Measurements from ENCODE around the gene HACD4. TPM values are rescaled to one million over a fixed set of nuclear protein-coding genes. Genes with fewer than 3 reads are reported as not detected.

Gene HACD4
- polyA plus RNA-seq, 2 of the 4 experiments (the other 2 are of a cell fraction), result 1.5 to 4.4 TPM

DNA sequence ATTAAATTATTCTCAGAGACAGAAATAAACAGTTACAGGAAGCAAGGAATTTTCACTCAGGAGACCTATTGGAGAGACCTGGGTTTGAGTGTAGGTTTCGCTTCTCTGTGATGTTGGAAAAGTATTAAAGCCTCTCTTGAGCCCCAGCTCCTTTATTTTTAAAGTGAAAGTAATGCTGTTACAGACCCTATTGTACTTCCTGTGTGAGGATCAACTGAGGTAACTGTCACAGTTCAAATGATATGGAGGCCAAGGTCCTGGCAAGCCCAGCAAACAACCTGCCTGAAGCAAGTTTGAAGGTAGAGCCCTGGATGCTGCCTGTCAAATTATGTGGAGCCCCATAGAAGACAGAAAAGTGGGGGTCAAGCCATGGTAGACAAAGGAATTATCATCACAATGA lies 7.9 kb upstream of the HACD4 start:
- Histone ChIP-seq H3K4me2 (no peak overlapping the region), H3K4me3 (no peak overlapping the region), H3K9me3 (no peaks in the 10 kb centered on the region), H3K4me1 (no peaks in the 10 kb centered on the region), H3K27ac (no peak overlapping the region)
- FAIRE-seq, result no peak
- TF ChIP-seq ZC3H11A (IDR thresholded peaks at IDR 0.05) (no peak), POLR2A (IDR thresholded peaks at IDR 0.05; ENCODE audit: low read length) (no peak), FOXS1 (CRISPR knock-in tag; IDR thresholded peaks at IDR 0.05) (no peak)
- 69% methylated on average over 1 of the region's 1 CpG for WGBS (ENCODE audit: missing lambda C conversion rate)
- no peak for ATAC-seq
- ChIA-PET POLR2A (no interaction called here), CTCF (no interaction called here)
- no peak for DNase-seq (ENCODE audit: low read depth in 1 of 2, low spot score in 1 of 2)

DNA sequence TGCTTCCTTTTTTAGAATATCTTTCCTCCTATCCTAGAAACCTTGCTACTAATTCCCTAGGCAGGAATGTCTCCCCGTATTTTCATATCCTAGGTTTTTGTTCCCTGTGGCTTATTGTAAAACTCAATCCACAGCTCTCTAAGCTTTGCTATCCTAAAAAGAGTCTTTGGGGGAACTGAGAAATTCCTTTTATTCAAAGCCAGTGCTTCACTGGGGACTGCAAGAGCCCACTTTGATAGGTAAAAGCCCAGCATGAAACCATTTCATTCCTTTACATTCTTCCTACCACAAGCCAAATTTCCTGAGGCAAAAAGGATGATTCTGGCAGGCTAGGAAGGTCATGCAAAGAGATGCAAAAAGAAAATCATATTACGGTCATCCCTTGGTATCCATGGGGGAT lies 5.8 kb upstream of the HACD4 start:
- no peak overlapping the region for H3K27ac ChIP-seq
- no peak for TF ChIP-seq ESRRA (IDR thresholded peaks at IDR 0.05; ENCODE audit: borderline replicate concordance, low read length)
- no peak for TF ChIP-seq MAFK (IDR thresholded peaks at IDR 0.05; ENCODE audit: partially characterized antibody)
- no peak for FAIRE-seq
- H3K9me3 ChIP-seq, result no peaks in the 10 kb centered on the region
- no peak for DNase-seq (ENCODE audit: low read depth in 1 of 2, low spot score in 1 of 2)
- H3K4me2 ChIP-seq, result no peak overlapping the region
- H3K4me1 ChIP-seq, result no peaks in the 10 kb centered on the region
- ChIA-PET POLR2A (interaction anchor here (0.6 kb wide), 1 partner anchor 19 kb away, joined by 3 read pairs; no protein-coding TSS in a partner anchor), CTCF (no interaction called here)
- H3K4me3 ChIP-seq, result no peak overlapping the region
- no peak for ATAC-seq
- 91% methylated on average over 2 of the region's 2 CpGs for WGBS (ENCODE audit: missing lambda C conversion rate)

GRCh38 chr9:21031808-21032183 lies 356 bp upstream of the HACD4 start:
- H3K4me3 ChIP-seq, result peak overlapping the region; percentile 57
- TF ChIP-seq HDAC2 (IDR thresholded peaks at IDR 0.05), result no peak
- no peak for TF ChIP-seq MAX (IDR thresholded peaks at IDR 0.05)
- no peak for TF ChIP-seq ZFP36 (IDR thresholded peaks at IDR 0.05; ENCODE audit: borderline replicate concordance, partially characterized antibody)
- no peak for TF ChIP-seq CEBPB (IDR thresholded peaks at IDR 0.05)
- no peak; the same call in 1 of the 2 replicates for TF ChIP-seq E2F6 (IDR thresholded peaks at IDR 0.05; ENCODE audit: borderline replicate concordance, low read depth)
- ATAC-seq (no peak), FAIRE-seq (no peak), DNase-seq (ENCODE audit: low read depth in 1 of 2, low spot score in 1 of 2) (no peak)
- H3K4me1 ChIP-seq, result peaks cover 16% of the 10 kb centered on the region
- ChIA-PET POLR2A (no interaction called here), CTCF (no interaction called here)
- 69% methylated on average over 22 of the region's 22 CpGs for WGBS (ENCODE audit: missing lambda C conversion rate)
- H3K4me2 ChIP-seq, result peak overlapping the region; percentile 82
- H3K27ac ChIP-seq, result peak overlapping the region; percentile 70 to 86
- H3K9me3 ChIP-seq, result no peaks in the 10 kb centered on the region

- Histone ChIP-seq H3K27ac (no peak overlapping the region; a peak in 1 of 6 replicates), H3K9me3 (no peaks in the 10 kb centered on the region), H3K4me3 (no peak overlapping the region; the same call in 2 of the 3 replicates), H3K4me1 (peaks cover 16% of the 10 kb centered on the region), H3K4me2 (peak overlapping the region; percentile 82)
- ChIA-PET POLR2A (no interaction called here), CTCF (interaction anchor here (0.6 to 1.6 kb wide), 2 partner anchors 81 to 662 kb away, joined by 3 read pairs; no protein-coding TSS in a partner anchor)
- 94% methylated on average over 5 of the region's 5 CpGs for WGBS (ENCODE audit: missing lambda C conversion rate)
- DNase-seq (ENCODE audit: low read depth in 1 of 2, low spot score in 1 of 2), result peak in 1 of 2 experiments; percentile 12
- TF ChIP-seq HDAC2 (IDR thresholded peaks at IDR 0.05) (no peak), ZC3H11A (IDR thresholded peaks at IDR 0.05) (no peak), RFX5 (IDR thresholded peaks at IDR 0.05) (no peak), POLR2AphosphoS2 (conservative IDR thresholded peaks at IDR 0.05; ENCODE audit: low read length) (no peak), HMGXB4 (CRISPR knock-in tag; IDR thresholded peaks at IDR 0.05; ENCODE audit: borderline replicate concordance) (no peak), KDM1A (IDR thresholded peaks at IDR 0.05; ENCODE audit: low read depth) (no peak), CTCF (IDR thresholded peaks at IDR 0.05) (no peak), POLR2A (IDR thresholded peaks at IDR 0.05; ENCODE audit: low read length) (no peak), ZSCAN20 (CRISPR knock-in tag; IDR thresholded peaks at IDR 0.05) (no peak), FOXS1 (CRISPR knock-in tag; IDR thresholded peaks at IDR 0.05) (no peak)
- TF ChIP-seq, protein P1, sequence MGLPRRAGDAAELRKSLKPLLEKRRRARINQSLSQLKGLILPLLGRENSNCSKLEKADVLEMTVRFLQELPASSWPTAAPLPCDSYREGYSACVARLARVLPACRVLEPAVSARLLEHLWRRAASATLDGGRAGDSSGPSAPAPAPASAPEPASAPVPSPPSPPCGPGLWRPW (IDR thresholded peaks at IDR 0.05), result no peak
- FAIRE-seq, result peak; percentile 61
- ATAC-seq, result peak; percentile 52 to 58; a peak in 4 of 6 replicates
These were observed 928 bp downstream of the HACD4 start for GRCh38 chr9:21030389-21031035.
